ENCODE measurements around the gene RPIA.

DNA sequence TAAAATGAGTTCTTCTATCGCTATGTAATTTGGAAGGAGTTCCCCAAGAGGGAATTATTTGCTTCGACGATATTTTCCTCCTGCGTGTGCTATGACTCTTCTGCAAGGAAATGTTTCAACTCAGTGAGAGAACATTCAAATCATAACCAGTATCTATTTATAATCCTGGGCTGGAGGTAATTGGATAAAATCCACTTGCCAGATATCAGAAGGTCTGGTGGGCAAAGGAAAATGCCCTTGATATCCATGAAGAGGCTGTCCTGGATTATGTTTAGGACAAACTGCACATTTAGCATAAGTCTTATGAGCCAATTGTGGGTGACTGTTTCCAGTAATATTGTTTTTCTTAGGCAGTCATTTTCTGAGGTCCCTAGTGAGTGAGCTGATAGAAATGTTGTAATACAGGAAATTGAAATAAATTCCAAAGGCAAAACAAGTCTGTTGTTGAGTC, 17.7 kb downstream of the RPIA start:
- TF ChIP-seq CSDC2 (CRISPR knock-in tag; IDR thresholded peaks at IDR 0.05) (no peak), SNAI2 (CRISPR knock-in tag; IDR thresholded peaks at IDR 0.05) (no peak; the same call in 1 of the 2 replicates), ZC3H10 (CRISPR knock-in tag; IDR thresholded peaks at IDR 0.05) (no peak), RARB (CRISPR knock-in tag; IDR thresholded peaks at IDR 0.05) (no peak), TCF4 (CRISPR knock-in tag; IDR thresholded peaks at IDR 0.05; ENCODE audit: borderline replicate concordance) (no peak), CSRNP3 (CRISPR knock-in tag; IDR thresholded peaks at IDR 0.05) (no peak), ISL1 (CRISPR knock-in tag; IDR thresholded peaks at IDR 0.05) (no peak), ARNTL (CRISPR knock-in tag; IDR thresholded peaks at IDR 0.05; ENCODE audit: borderline replicate concordance, low read depth) (no peak), ZFP3 (CRISPR knock-in tag; IDR thresholded peaks at IDR 0.05) (no peak), GLIS3 (CRISPR knock-in tag; IDR thresholded peaks at IDR 0.05) (no peak)
- TF ChIP-seq, protein P1, sequence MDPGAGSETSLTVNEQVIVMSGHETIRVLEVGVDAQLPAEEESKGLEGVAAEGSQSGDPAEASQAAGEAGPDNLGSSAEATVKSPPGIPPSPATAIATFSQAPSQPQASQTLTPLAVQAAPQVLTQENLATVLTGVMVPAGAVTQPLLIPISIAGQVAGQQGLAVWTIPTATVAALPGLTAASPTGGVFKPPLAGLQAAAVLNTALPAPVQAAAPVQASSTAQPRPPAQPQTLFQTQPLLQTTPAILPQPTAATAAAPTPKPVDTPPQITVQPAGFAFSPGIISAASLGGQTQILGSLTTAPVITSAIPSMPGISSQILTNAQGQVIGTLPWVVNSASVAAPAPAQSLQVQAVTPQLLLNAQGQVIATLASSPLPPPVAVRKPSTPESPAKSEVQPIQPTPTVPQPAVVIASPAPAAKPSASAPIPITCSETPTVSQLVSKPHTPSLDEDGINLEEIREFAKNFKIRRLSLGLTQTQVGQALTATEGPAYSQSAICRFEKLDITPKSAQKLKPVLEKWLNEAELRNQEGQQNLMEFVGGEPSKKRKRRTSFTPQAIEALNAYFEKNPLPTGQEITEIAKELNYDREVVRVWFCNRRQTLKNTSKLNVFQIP (CRISPR knock-in tag; IDR thresholded peaks at IDR 0.05; ENCODE audit: borderline replicate concordance, low read depth) = no peak
- TF ChIP-seq, protein P2, sequence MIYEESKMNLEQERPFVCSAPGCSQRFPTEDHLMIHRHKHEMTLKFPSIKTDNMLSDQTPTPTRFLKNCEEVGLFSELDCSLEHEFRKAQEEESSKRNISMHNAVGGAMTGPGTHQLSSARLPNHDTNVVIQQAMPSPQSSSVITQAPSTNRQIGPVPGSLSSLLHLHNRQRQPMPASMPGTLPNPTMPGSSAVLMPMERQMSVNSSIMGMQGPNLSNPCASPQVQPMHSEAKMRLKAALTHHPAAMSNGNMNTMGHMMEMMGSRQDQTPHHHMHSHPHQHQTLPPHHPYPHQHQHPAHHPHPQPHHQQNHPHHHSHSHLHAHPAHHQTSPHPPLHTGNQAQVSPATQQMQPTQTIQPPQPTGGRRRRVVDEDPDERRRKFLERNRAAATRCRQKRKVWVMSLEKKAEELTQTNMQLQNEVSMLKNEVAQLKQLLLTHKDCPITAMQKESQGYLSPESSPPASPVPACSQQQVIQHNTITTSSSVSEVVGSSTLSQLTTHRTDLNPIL (CRISPR knock-in tag; IDR thresholded peaks at IDR 0.05; ENCODE audit: low read depth) = no peak

All from SK-N-SH treated with all-trans-retinoic acid at 6 μM for 48 hours (cell line).